Measurements from ENCODE around the gene MYH9. TPM values are rescaled to one million over a fixed set of nuclear protein-coding genes. Genes with fewer than 3 reads are reported as not detected.

MYH9 gene
- total RNA-seq, 1 experiment from 2014 or later: 151 TPM

- no peaks in the 10 kb centered on the region for H3K4me1 ChIP-seq
- no peaks in the 10 kb centered on the region for H3K9me3 ChIP-seq (replicated peaks)
- no peak overlapping the region for H3K27ac ChIP-seq
- H3K4me3 ChIP-seq: no peak overlapping the region
- H3K27me3 ChIP-seq: no peaks in the 10 kb centered on the region
- H3K36me3 ChIP-seq: peaks cover 79% of the 10 kb centered on the region
- no peak for DNase-seq
Measured at GRCh38 chr22:36302439-36303114, 85.2 kb downstream of the MYH9 start.

GRCh38 chr22:36301851-36302250, 85.9 kb downstream of the MYH9 start:
- Histone ChIP-seq H3K36me3 (peaks cover 81% of the 10 kb centered on the region), H3K9me3 (replicated peaks) (no peaks in the 10 kb centered on the region), H3K27ac (no peak overlapping the region), H3K4me1 (no peaks in the 10 kb centered on the region), H3K27me3 (no peaks in the 10 kb centered on the region), H3K4me3 (no peak overlapping the region)
- no peak for DNase-seq

GRCh38 chr22:36301384-36301828, 86.4 kb downstream of the MYH9 start:
- peak; percentile 54 to 72 for DNase-seq
- no peaks in the 10 kb centered on the region for H3K9me3 ChIP-seq (replicated peaks)
- H3K4me3 ChIP-seq: no peak overlapping the region
- H3K4me1 ChIP-seq: no peaks in the 10 kb centered on the region
- H3K27ac ChIP-seq: no peak overlapping the region
- no peaks in the 10 kb centered on the region for H3K27me3 ChIP-seq
- H3K36me3 ChIP-seq: peaks cover 85% of the 10 kb centered on the region

GRCh38 chr22:36300396-36301212, 87.2 kb downstream of the MYH9 start:
- H3K4me1 ChIP-seq: no peaks in the 10 kb centered on the region
- H3K27ac ChIP-seq: no peak overlapping the region
- no peaks in the 10 kb centered on the region for H3K27me3 ChIP-seq
- H3K9me3 ChIP-seq (replicated peaks): no peaks in the 10 kb centered on the region
- no peak overlapping the region for H3K4me3 ChIP-seq
- no peak for DNase-seq
- H3K36me3 ChIP-seq: peaks cover 86% of the 10 kb centered on the region

GRCh38 chr22:36299911-36300310, 87.9 kb downstream of the MYH9 start:
- Histone ChIP-seq H3K4me1 (no peaks in the 10 kb centered on the region), H3K27me3 (no peaks in the 10 kb centered on the region), H3K9me3 (replicated peaks) (no peaks in the 10 kb centered on the region), H3K36me3 (peaks cover 88% of the 10 kb centered on the region), H3K4me3 (no peak overlapping the region), H3K27ac (no peak overlapping the region)
- DNase-seq: no peak

GRCh38 chr22:36299295-36299694, 88.5 kb downstream of the MYH9 start:
- DNase-seq: no peak
- Histone ChIP-seq H3K27ac (no peak overlapping the region), H3K36me3 (peaks cover 88% of the 10 kb centered on the region)

GRCh38 chr22:36298601-36299000, 89.2 kb downstream of the MYH9 start:
- Histone ChIP-seq H3K4me1 (no peaks in the 10 kb centered on the region), H3K4me3 (no peak overlapping the region), H3K36me3 (peaks cover 90% of the 10 kb centered on the region), H3K27me3 (no peaks in the 10 kb centered on the region), H3K27ac (no peak overlapping the region), H3K9me3 (replicated peaks) (no peaks in the 10 kb centered on the region)
- DNase-seq: no peak

More at GRCh38 chr22:36299295-36299694, 88.5 kb downstream of the MYH9 start:
- Histone ChIP-seq H3K27me3 (no peaks in the 10 kb centered on the region), H3K9me3 (replicated peaks) (no peaks in the 10 kb centered on the region), H3K4me3 (no peak overlapping the region), H3K4me1 (no peaks in the 10 kb centered on the region)

- H3K36me3 ChIP-seq: peaks cover 91% of the 10 kb centered on the region
- no peaks in the 10 kb centered on the region for H3K9me3 ChIP-seq (replicated peaks)
- H3K4me3 ChIP-seq: no peak overlapping the region
- no peaks in the 10 kb centered on the region for H3K4me1 ChIP-seq
- no peak overlapping the region for H3K27ac ChIP-seq
- H3K27me3 ChIP-seq: no peaks in the 10 kb centered on the region
- DNase-seq: no peak
Measured at GRCh38 chr22:36298118-36298517, 89.6 kb downstream of the MYH9 start.

- no peaks in the 10 kb centered on the region for H3K27me3 ChIP-seq
- no peaks in the 10 kb centered on the region for H3K9me3 ChIP-seq (replicated peaks)
- no peak for DNase-seq
- no peak overlapping the region for H3K4me3 ChIP-seq
- no peaks in the 10 kb centered on the region for H3K4me1 ChIP-seq
- H3K27ac ChIP-seq: no peak overlapping the region
- peaks cover 95% of the 10 kb centered on the region for H3K36me3 ChIP-seq
Measured at GRCh38 chr22:36297568-36297967, 90.2 kb downstream of the MYH9 start.

- Histone ChIP-seq H3K9me3 (replicated peaks) (no peaks in the 10 kb centered on the region), H3K27me3 (no peaks in the 10 kb centered on the region), H3K27ac (no peak overlapping the region), H3K36me3 (peaks cover 96% of the 10 kb centered on the region), H3K4me3 (no peak overlapping the region), H3K4me1 (no peaks in the 10 kb centered on the region)
- no peak for DNase-seq
Measured at GRCh38 chr22:36296690-36297089, 91.1 kb downstream of the MYH9 start.

- no peak for DNase-seq
- Histone ChIP-seq H3K4me3 (no peak overlapping the region), H3K4me1 (no peaks in the 10 kb centered on the region), H3K27me3 (no peaks in the 10 kb centered on the region), H3K36me3 (peaks cover 85% of the 10 kb centered on the region), H3K27ac (no peak overlapping the region), H3K9me3 (replicated peaks) (no peaks in the 10 kb centered on the region)
Measured at GRCh38 chr22:36295247-36295646, 92.5 kb downstream of the MYH9 start.

GRCh38 chr22:36294801-36295200, 93.0 kb downstream of the MYH9 start:
- Histone ChIP-seq H3K9me3 (replicated peaks) (no peaks in the 10 kb centered on the region), H3K27me3 (no peaks in the 10 kb centered on the region), H3K27ac (no peak overlapping the region), H3K4me3 (no peak overlapping the region), H3K4me1 (no peaks in the 10 kb centered on the region), H3K36me3 (peaks cover 80% of the 10 kb centered on the region)
- no peak for DNase-seq

- H3K36me3 ChIP-seq: peaks cover 75% of the 10 kb centered on the region
- no peak for DNase-seq
- H3K27me3 ChIP-seq: no peaks in the 10 kb centered on the region
- no peak overlapping the region for H3K4me3 ChIP-seq
- no peak overlapping the region for H3K27ac ChIP-seq
- no peaks in the 10 kb centered on the region for H3K9me3 ChIP-seq (replicated peaks)
- H3K4me1 ChIP-seq: no peaks in the 10 kb centered on the region
Measured at GRCh38 chr22:36294293-36294620, 93.5 kb downstream of the MYH9 start.

GRCh38 chr22:36293606-36294292, 94.0 kb downstream of the MYH9 start:
- no peak overlapping the region for H3K27ac ChIP-seq
- DNase-seq: no peak
- no peaks in the 10 kb centered on the region for H3K4me1 ChIP-seq
- H3K9me3 ChIP-seq (replicated peaks): no peaks in the 10 kb centered on the region
- H3K36me3 ChIP-seq: peaks cover 71% of the 10 kb centered on the region
- no peak overlapping the region for H3K4me3 ChIP-seq
- H3K27me3 ChIP-seq: no peaks in the 10 kb centered on the region

GRCh38 chr22:36292823-36293530, 94.8 kb downstream of the MYH9 start:
- no peaks in the 10 kb centered on the region for H3K9me3 ChIP-seq (replicated peaks)
- no peak overlapping the region for H3K27ac ChIP-seq
- peaks cover 63% of the 10 kb centered on the region for H3K36me3 ChIP-seq
- H3K4me1 ChIP-seq: no peaks in the 10 kb centered on the region
- no peaks in the 10 kb centered on the region for H3K27me3 ChIP-seq
- H3K4me3 ChIP-seq: no peak overlapping the region
- no peak for DNase-seq
